ENCODE results near the gene PAX5.

Gene PAX5

DNA sequence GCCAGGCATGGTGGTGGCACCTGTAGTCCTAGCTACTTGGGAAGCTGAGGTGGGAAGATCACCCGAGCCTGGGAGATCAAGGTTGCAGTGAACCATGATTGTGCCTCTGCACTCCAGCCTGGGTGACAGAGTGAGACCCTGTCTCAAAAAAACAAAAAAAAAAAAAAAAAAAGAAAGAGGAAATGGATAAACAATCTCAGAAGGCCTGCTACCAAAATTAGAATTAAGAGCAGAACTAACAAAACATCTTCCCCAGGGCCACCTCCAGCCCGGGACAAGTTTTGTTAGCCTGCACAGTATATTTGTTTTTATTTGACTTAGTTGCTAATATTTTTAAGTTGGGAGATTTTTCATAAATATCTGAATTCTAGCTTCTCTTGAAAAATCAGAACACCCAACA, 23.1 kb downstream of the PAX5 start:
- H3K4me1 ChIP-seq (ENCODE audit: control insufficient read depth, insufficient read depth, low read length): no peaks in the 10 kb centered on the region
- ChIA-PET POLR2A (no interaction called here), CTCF (interaction anchor here (1.1 kb wide), 1 partner anchor 20 kb away, joined by 3 read pairs; no protein-coding TSS in a partner anchor)
- TF ChIP-seq ZNF776 (tag by site-specific recombination; IDR thresholded peaks at IDR 0.05; ENCODE audit: borderline replicate concordance): no peak
- TF ChIP-seq, protein P1, sequence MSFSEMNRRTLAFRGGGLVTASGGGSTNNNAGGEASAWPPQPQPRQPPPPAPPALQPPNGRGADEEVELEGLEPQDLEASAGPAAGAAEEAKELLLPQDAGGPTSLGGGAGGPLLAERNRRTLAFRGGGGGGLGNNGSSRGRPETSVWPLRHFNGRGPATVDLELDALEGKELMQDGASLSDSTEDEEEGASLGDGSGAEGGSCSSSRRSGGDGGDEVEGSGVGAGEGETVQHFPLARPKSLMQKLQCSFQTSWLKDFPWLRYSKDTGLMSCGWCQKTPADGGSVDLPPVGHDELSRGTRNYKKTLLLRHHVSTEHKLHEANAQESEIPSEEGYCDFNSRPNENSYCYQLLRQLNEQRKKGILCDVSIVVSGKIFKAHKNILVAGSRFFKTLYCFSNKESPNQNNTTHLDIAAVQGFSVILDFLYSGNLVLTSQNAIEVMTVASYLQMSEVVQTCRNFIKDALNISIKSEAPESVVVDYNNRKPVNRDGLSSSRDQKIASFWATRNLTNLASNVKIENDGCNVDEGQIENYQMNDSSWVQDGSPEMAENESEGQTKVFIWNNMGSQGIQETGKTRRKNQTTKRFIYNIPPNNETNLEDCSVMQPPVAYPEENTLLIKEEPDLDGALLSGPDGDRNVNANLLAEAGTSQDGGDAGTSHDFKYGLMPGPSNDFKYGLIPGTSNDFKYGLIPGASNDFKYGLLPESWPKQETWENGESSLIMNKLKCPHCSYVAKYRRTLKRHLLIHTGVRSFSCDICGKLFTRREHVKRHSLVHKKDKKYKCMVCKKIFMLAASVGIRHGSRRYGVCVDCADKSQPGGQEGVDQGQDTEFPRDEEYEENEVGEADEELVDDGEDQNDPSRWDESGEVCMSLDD (tag by site-specific recombination; IDR thresholded peaks at IDR 0.05): no peak
- no peak for TF ChIP-seq ZNF24 (tag by site-specific recombination; IDR thresholded peaks at IDR 0.05)
- no peak for TF ChIP-seq ZNF169 (tag by site-specific recombination; IDR thresholded peaks at IDR 0.05)
- TF ChIP-seq ZNF585B (tag by site-specific recombination; IDR thresholded peaks at IDR 0.05): no peak
- no peak for TF ChIP-seq ZNF501 (tag by site-specific recombination; IDR thresholded peaks at IDR 0.05)
- H3K27ac ChIP-seq (ENCODE audit: extremely low read depth, low read depth, low read length): no peak overlapping the region
- no peak overlapping the region for H3K4me3 ChIP-seq (ENCODE audit: low read depth, low read length)
- no peaks in the 10 kb centered on the region for H3K9me3 ChIP-seq (ENCODE audit: control insufficient read depth, insufficient read depth, low read depth, low read length)
- no peaks in the 10 kb centered on the region for H3K36me3 ChIP-seq (ENCODE audit: control insufficient read depth in 2 of 2, insufficient read depth in 1 of 2, low read length in 2 of 2)

DNA sequence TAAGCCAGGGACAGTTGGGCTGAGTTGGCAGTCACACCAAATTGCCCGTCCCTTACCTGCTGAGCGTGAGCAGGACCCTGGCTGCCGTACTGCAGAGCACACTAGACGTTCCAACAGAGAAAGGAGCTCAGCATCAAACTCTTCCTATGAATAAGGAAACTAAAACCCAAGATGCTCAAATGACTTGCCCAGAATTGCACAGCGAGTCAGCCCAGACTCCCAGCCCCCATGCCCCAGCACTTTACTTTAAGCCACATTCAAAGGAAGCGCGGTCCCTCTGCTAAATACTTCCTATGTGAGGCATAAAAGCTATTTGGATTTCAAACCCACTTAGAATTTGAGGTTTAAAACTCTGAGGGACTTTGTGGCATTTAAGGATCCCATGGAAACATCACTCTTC, 23.9 kb downstream of the PAX5 start:
- TF ChIP-seq ZNF2 (tag by site-specific recombination; IDR thresholded peaks at IDR 0.05): no peak
- TF ChIP-seq ZNF311 (tag by site-specific recombination; IDR thresholded peaks at IDR 0.05; ENCODE audit: borderline replicate concordance): no peak
- TF ChIP-seq ZNF423 (tag by site-specific recombination; IDR thresholded peaks at IDR 0.05): no peak
- no peak for TF ChIP-seq ZNF133 (tag by site-specific recombination; IDR thresholded peaks at IDR 0.05)
- no peak for TF ChIP-seq ZNF140 (tag by site-specific recombination; IDR thresholded peaks at IDR 0.05)
- TF ChIP-seq ZNF146 (tag by site-specific recombination; IDR thresholded peaks at IDR 0.05): no peak
- H3K9me3 ChIP-seq (ENCODE audit: control insufficient read depth, insufficient read depth, low read depth, low read length): no peaks in the 10 kb centered on the region
- no peak overlapping the region for H3K27ac ChIP-seq (ENCODE audit: extremely low read depth, low read depth, low read length)
- CTCF ChIA-PET: interaction anchor here (1.1 to 1.6 kb wide), 2 partner anchors 17 to 19 kb away, joined by 3 to 5 read pairs; no protein-coding TSS in a partner anchor
- POLR2A ChIA-PET: no interaction called here
- no peaks in the 10 kb centered on the region for H3K4me1 ChIP-seq (ENCODE audit: control insufficient read depth, insufficient read depth, low read length)
- H3K4me3 ChIP-seq (ENCODE audit: low read depth, low read length): no peak overlapping the region
- no peaks in the 10 kb centered on the region for H3K36me3 ChIP-seq (ENCODE audit: control insufficient read depth in 2 of 2, insufficient read depth in 1 of 2, low read length in 2 of 2)

DNA sequence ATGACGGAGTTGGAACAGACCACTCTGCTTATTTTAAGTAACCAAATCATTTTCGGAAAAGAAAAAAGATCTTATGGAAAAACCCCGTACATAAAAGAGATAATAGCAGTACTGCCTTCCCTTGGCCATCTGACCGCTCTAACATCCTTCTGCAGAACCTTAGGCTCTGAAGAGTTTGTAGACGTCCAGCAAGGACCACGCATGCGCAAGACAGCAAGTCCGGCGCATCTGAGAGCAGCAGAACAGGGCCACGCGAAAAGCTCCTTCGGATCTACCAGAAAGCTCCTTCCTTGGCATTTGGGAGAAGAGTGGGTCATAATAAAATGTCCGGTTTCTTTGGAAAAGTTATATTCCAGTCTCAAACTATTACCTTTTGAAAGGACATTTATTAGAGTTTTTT, 26.8 kb downstream of the PAX5 start:
- Histone ChIP-seq H3K4me3 (ENCODE audit: low read depth, low read length) (no peak overlapping the region), H3K27ac (ENCODE audit: extremely low read depth, low read depth, low read length) (no peak overlapping the region), H3K9me3 (ENCODE audit: control insufficient read depth, insufficient read depth, low read depth, low read length) (no peaks in the 10 kb centered on the region), H3K36me3 (ENCODE audit: control insufficient read depth in 2 of 2, insufficient read depth in 1 of 2, low read length in 2 of 2) (no peaks in the 10 kb centered on the region), H3K4me1 (ENCODE audit: control insufficient read depth, insufficient read depth, low read length) (no peaks in the 10 kb centered on the region)
- ChIA-PET POLR2A (no interaction called here), CTCF (interaction anchor here (0.6 kb wide), 1 partner anchor 204 kb away, joined by 3 read pairs; no protein-coding TSS in a partner anchor)
- TF ChIP-seq, protein P2, sequence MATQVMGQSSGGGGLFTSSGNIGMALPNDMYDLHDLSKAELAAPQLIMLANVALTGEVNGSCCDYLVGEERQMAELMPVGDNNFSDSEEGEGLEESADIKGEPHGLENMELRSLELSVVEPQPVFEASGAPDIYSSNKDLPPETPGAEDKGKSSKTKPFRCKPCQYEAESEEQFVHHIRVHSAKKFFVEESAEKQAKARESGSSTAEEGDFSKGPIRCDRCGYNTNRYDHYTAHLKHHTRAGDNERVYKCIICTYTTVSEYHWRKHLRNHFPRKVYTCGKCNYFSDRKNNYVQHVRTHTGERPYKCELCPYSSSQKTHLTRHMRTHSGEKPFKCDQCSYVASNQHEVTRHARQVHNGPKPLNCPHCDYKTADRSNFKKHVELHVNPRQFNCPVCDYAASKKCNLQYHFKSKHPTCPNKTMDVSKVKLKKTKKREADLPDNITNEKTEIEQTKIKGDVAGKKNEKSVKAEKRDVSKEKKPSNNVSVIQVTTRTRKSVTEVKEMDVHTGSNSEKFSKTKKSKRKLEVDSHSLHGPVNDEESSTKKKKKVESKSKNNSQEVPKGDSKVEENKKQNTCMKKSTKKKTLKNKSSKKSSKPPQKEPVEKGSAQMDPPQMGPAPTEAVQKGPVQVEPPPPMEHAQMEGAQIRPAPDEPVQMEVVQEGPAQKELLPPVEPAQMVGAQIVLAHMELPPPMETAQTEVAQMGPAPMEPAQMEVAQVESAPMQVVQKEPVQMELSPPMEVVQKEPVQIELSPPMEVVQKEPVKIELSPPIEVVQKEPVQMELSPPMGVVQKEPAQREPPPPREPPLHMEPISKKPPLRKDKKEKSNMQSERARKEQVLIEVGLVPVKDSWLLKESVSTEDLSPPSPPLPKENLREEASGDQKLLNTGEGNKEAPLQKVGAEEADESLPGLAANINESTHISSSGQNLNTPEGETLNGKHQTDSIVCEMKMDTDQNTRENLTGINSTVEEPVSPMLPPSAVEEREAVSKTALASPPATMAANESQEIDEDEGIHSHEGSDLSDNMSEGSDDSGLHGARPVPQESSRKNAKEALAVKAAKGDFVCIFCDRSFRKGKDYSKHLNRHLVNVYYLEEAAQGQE (tag by site-specific recombination; IDR thresholded peaks at IDR 0.05): no peak
- no peak for TF ChIP-seq ZNF202 (tag by site-specific recombination; IDR thresholded peaks at IDR 0.05; ENCODE audit: borderline replicate concordance)

Data from HEK293 (cell line).